GM20431 (cell line): ENCODE results near the gene TRAPPC2.
"Not testable (repeated sequence)": the region's sequence is repeated elsewhere in the genome, so short reads cannot be mapped to it uniquely, and the experiment has no call there.

ENCODE experiments used
- in situ Hi-C: fragments of 300-500 bp; cut with MseI, MboI; formaldehyde crosslinking; loops from one replicate; pipeline ENCODE4 v1.15.0; 2020; ENCODE audit warnings: low sequenced_read_pairs; ENCODE audit not compliant: unreplicated experiment

The TRAPPC2 gene

DNA sequence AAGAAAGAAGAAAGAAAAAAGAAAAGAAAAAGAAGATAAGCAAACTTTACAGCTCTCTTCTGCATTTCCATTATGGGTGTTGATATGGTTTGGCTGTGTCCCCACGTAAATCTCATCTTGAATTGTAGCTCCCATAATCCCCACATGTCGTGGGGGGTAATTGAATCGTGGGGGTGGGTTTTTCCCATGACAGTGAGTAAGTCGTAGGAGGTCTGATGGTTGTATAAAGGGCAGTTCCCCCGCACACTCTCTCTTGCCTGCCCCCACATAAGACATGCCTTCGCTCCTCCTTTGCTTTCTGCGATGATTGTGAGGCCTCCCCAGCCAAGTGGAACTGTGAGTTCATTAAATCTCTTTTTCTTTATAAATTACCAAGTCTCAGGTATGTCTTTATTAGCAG lies 52.8 kb downstream of the TRAPPC2 start:
- in situ Hi-C loops: no loop called here

DNA sequence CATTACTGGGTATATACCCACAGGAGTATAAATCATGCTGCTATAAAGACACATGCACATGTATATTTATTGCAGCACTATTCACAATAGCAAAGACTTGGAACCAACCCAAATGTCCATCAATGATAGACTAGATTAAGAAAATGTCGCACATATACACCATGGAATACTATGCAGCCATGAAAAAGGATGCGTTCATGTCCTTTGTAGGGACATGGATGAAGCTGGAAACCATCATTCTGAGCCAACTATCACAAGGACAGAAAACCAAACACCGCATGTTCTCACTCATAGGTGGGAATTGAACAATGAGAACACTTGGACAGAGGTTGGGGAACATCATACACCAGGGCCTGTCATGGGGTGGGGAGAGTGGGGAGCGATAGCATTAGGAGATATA lies 54.7 kb downstream of the TRAPPC2 start:
- in situ Hi-C loops: not testable (repeated sequence)

DNA sequence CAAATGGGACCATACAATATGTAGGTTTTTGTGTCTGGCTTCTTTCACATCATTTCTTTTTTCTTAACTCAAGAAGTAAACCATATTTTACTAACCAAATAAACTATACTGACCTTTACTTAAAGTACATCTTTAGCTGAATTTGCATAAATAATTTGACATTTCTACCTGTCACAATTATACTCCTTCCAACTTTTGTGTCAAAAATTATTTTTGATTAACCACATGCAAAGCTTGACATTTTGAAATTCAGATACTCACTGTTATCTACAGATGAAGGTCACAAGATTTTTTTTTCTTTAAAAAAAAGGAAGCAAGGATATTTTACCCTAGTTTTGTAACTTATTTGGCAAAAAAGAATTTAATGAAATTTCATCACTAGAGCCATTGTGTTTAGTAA lies 57.5 kb downstream of the TRAPPC2 start:
- in situ Hi-C loops: no loop called here

DNA sequence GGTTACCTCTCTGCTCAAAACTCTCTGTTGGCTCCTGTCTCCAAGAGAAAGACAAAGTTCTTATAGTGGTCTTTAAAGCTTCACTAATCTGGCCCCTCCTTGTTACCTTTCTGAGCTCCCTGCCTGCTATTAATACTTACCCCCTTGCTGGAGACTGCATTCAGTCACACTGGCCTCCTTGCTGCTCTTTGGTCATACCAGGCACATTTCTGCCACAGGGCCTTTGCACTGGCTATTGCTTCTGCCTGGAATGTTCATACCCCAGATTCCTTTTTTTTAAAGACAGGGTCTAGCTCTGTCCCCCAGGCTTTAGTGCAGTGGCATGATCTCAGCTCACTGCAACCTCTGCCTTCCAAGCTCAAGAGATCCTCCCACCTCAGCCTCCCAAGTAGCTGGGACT lies 61.4 kb downstream of the TRAPPC2 start:
- in situ Hi-C loops: loop anchor here (25.0 kb wide), 1 partner anchor 364 kb away; the partner anchor contains the start of gene GEMIN8

DNA sequence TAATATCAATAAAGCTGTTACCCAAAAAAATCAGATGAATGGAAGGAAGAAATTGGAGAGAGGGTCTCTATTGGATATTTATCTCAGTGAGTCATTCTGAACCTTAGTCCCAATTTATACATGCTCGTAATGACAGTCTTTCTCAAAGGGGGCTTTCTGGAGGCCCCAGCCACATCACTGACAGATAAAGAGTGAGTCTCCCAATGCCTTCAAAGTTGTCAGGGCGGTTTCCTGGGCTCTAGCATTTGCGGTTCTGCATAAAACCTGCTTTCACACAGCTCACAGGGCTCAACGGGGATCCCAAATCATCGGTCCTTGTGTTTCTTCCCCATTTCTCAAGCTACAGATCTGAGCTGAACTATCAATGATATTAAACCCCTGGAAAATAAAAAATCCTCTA lies 64.2 kb downstream of the TRAPPC2 start:
- in situ Hi-C loops: loop anchor here (25.0 kb wide), 1 partner anchor 367 kb away; the partner anchor contains the start of gene GEMIN8

DNA sequence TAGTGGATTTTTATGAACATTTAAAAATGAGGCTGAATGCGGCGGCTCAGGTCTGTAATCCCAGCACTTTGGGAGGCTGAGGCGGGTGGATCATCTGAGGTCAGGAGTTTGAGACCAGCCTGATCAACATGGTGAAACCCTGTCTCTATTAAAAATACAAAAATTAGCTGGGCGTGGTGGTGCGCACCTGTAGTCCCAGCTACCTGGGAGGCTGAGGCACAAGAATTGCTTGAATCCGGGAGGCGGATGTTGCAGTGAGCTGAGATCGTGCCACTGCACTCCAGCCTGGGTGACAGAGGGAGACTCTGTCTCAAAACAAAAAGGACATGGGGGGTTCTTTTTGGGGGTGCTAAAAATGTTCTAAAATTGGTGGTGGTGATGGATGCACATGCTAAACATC lies 64.7 kb downstream of the TRAPPC2 start:
- in situ Hi-C loops: loop anchor here (25.0 kb wide), 1 partner anchor 368 kb away; the partner anchor contains the start of gene GEMIN8

DNA sequence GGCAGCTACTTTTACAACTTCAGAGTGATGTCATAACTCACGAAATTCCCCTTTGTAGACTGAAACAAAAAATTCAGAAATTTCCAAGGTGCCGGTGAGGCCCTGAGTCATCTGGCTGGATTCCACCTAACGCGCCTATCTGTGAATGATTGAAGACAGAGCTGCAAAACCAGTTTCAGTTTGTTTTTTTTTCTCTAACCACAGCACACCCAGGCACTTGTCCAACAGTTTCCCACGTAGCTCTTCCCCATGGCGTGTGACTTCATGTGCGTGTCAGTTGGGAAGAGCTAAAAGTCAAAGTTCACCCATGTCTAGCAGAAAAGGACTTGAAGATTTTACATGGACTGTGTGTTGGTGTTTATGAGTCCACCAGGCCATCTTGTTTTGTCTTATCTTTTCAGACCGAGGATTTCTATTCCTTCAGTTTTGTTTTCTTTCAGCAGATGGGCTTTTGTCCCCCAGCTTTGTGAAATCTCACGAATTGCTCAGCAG lies 65.1 kb downstream of the TRAPPC2 start:
- in situ Hi-C loops: loop anchor here (25.0 kb wide), 1 partner anchor 368 kb away; the partner anchor contains the start of gene GEMIN8

DNA sequence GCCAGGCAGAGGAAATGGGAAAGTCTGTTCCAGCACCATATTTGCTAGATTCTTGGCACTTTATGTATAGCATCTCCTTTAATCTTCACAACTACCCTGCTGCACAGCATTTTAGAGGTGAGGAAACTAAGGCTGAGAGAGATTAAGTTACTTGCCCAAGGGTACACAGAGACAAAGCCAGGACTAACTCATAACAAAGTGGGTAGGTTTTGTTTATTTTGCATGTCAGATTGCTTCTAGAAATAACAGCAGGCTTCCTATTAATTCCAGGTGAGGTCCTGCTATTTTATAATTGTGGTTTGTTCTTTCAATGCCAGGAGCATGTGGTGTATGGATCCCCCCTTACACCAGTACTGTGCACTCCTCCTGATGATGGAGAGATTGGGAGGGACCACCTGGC lies 66.5 kb downstream of the TRAPPC2 start:
- in situ Hi-C loops: loop anchor here (25.0 kb wide), 1 partner anchor 369 kb away; the partner anchor contains the start of gene GEMIN8

DNA sequence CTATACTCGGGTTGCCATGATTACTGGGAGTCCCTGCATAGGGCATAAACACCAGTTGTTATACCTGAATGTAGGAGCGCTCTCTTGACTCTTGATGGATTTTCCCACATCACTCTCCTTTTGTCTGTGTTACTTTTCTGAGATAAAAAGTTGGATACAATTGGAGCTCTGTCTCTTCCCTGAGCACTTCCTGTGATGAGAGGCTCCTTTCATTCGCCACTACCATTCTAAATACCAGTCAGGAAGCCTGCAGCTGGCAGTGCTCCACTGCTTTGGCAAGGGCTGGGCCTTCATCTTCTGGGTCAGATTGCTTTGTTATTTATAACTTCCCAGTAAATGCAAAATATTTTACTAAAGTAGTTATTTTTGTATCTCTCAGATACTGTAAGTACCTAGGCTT lies 67.6 kb downstream of the TRAPPC2 start:
- in situ Hi-C loops: loop anchor here (25.0 kb wide), 1 partner anchor 370 kb away; the partner anchor contains the start of gene GEMIN8

DNA sequence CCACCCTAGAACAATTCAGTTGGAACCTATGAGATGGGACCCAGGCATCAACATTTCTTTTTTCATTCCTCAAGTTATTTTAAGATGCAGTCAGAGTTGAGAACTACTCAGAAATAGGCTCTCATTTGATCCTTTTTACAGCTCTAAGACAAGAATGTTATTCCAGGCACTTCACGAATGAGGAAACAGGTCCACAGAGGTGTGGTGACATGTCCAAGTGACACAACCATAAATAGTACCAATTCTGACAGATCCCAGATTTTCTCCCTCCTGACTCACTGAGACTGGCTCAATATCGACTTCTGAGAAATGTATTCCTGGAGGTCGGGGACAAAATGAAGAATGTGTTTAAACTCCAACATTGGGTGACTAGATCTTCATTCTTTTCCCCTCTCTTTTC lies 70.4 kb downstream of the TRAPPC2 start:
- in situ Hi-C loops: loop anchor here (25.0 kb wide), 1 partner anchor 373 kb away; the partner anchor contains the start of gene GEMIN8

DNA sequence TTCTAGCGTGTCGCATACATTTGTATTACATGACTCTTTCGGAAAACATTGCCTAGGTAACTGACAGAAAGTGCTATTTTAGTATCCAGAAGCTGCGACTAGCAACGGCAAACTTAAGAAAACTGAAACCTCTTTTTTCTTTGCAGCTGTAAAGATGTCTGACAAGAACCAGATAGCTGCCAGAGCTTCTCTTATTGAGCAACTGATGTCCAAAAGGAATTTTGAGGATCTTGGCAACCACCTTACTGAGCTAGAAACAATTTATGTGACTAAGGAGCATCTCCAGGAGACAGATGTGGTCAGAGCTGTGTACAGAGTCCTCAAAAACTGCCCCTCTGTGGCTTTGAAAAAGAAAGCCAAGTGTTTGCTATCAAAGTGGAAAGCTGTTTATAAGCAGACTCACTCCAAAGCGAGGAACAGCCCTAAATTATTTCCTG lies 72.0 kb downstream of the TRAPPC2 start:
- in situ Hi-C loops: loop anchor here (25.0 kb wide), 1 partner anchor 375 kb away; the partner anchor contains the start of gene GEMIN8
